HTERT RPE-1 (cell line): ENCODE measurements around the gene GPR137B.
"Not testable (repeated sequence)": the region's sequence is repeated elsewhere in the genome, so short reads cannot be mapped to it uniquely, and the experiment has no call there.

Experiments
- in situ Hi-C: fragments of 300-500 bp; cut with MboI; formaldehyde crosslinking; loops from 4 replicates; pipeline ENCODE4 v1.14.3; 2020; ENCODE audit warnings: low sequenced_read_pairs

GPR137B gene

GRCh38 chr1:236186471-236186870, 44.1 kb downstream of the GPR137B start:
- in situ Hi-C loops, result not testable (repeated sequence)

GRCh38 chr1:236188084-236188483, 45.7 kb downstream of the GPR137B start:
- in situ Hi-C loops, result not testable (repeated sequence)

GRCh38 chr1:236193184-236193583, 50.8 kb downstream of the GPR137B start:
- in situ Hi-C loops, result no loop called here

- in situ Hi-C loops, result no loop called here
These were observed 58.6 kb downstream of the GPR137B start for GRCh38 chr1:236200925-236201324.

GRCh38 chr1:236201786-236202185, 59.4 kb downstream of the GPR137B start:
- in situ Hi-C loops, result no loop called here

- in situ Hi-C loops, result no loop called here
These were observed 61.7 kb downstream of the GPR137B start for GRCh38 chr1:236204039-236204438.

GRCh38 chr1:236204656-236205055, 62.3 kb downstream of the GPR137B start:
- in situ Hi-C loops, result no loop called here

GRCh38 chr1:236206548-236206947, 64.2 kb downstream of the GPR137B start:
- in situ Hi-C loops, result no loop called here

- in situ Hi-C loops, result no loop called here
These were observed 64.8 kb downstream of the GPR137B start for GRCh38 chr1:236207121-236207520.

GRCh38 chr1:236207569-236207968, 65.2 kb downstream of the GPR137B start:
- in situ Hi-C loops, result no loop called here

- in situ Hi-C loops, result no loop called here
These were observed 66.8 kb downstream of the GPR137B start for GRCh38 chr1:236209185-236209584.

GRCh38 chr1:236209713-236210112, 67.4 kb downstream of the GPR137B start:
- in situ Hi-C loops, result no loop called here

- in situ Hi-C loops, result no loop called here
These were observed 69.5 kb downstream of the GPR137B start for GRCh38 chr1:236211815-236212214.

GRCh38 chr1:236213534-236213933, 71.2 kb downstream of the GPR137B start:
- in situ Hi-C loops, result no loop called here

GRCh38 chr1:236214761-236215160, 72.4 kb downstream of the GPR137B start:
- in situ Hi-C loops, result no loop called here

GRCh38 chr1:236220473-236220872, 78.1 kb downstream of the GPR137B start:
- in situ Hi-C loops, result no loop called here

GRCh38 chr1:236222632-236223031, 80.3 kb downstream of the GPR137B start:
- in situ Hi-C loops, result no loop called here

GRCh38 chr1:236228411-236228810, 86.1 kb downstream of the GPR137B start:
- in situ Hi-C loops, result no loop called here

- in situ Hi-C loops, result no loop called here
These were observed 92.8 kb downstream of the GPR137B start for GRCh38 chr1:236235116-236235515.

- in situ Hi-C loops, result no loop called here
These were observed 96.8 kb downstream of the GPR137B start for GRCh38 chr1:236239092-236239585.

GRCh38 chr1:236240675-236241074, 98.3 kb downstream of the GPR137B start:
- in situ Hi-C loops, result no loop called here

- in situ Hi-C loops, result no loop called here
These were observed 100.2 kb downstream of the GPR137B start for GRCh38 chr1:236242568-236242967.

- in situ Hi-C loops, result no loop called here
These were observed 104.9 kb downstream of the GPR137B start for GRCh38 chr1:236247286-236247685.
